Esophagus squamous epithelium (tissue), 5 donors: ENCODE data around the gene GNB2. TPM values are rescaled to one million over a fixed set of nuclear protein-coding genes. Genes with fewer than 3 reads are reported as not detected.

Experiments
- DNase-seq: peaks from one replicate; lab custom pipeline; 2025; lab: John Stamatoyannopoulos, UW
- H3K27ac ChIP-seq, 4 donors: fragments of 200-600 bp; sonication (generic); one replicate each; pipeline ENCODE4 v1.5.1; 2016 to 2019; ENCODE audit warnings: mild to moderate bottlenecking in 1 of 4
- H3K27me3 ChIP-seq, 4 donors: fragments of 200-600 bp; sonication (generic); 1 replicate in 3 of 4; 2 replicates in 1 of 4; pipeline versions ENCODE4 v1.5.1 to v1.6.0; 2017 to 2021; ENCODE audit warnings: antibody characterized with exemption in 1 of 4
- H3K36me3 ChIP-seq, 3 donors: fragments of 200-600 bp; sonication (generic); one replicate each; pipeline ENCODE4 v1.5.1; 2016 to 2019
- H3K4me1 ChIP-seq, 3 donors: fragments of 200-600 bp; sonication (generic); one replicate each; pipeline ENCODE4 v1.5.1; 2017 to 2019
- H3K4me3 ChIP-seq, 4 donors: fragments of 200-600 bp; sonication (generic); 1 replicate in 3 of 4; 2 replicates in 1 of 4; pipeline ENCODE4 v1.5.1; 2016 to 2019; ENCODE audit warnings: mild to moderate bottlenecking in 2 of 4, moderate library complexity in 1 of 4
- H3K9me3 ChIP-seq, 3 donors: fragments of 200-600 bp; sonication (generic); one replicate each; pipeline ENCODE4 v1.5.1; 2016 to 2019
- POLR2A ChIP-seq, 4 donors: fragments of 450-650 bp; IDR thresholded peaks; one replicate each; pipeline ENCODE4 v1.6.1; 2017; ENCODE audit warnings: antibody characterized with exemption in 4 of 4, mild to moderate bottlenecking in 4 of 4, moderate library complexity in 3 of 4
- WGBS, 2 donors: methylation state at CpG; one replicate each; pipeline ENCODE4 v1.1.5; 2018; 5-methylcytosine and 5-hydroxymethylcytosine counted together
- intact Hi-C: fragments of 100-400 bp; cut with DNase I; formaldehyde crosslinking; loops from one replicate; pipeline ENCODE4 v1.15.0; 2022
- total RNA-seq, 4 donors: library from RNA; depleted of rRNA; stranded (reverse); fragments of >200 nt; gene quantifications; one replicate each; pipeline ENCODE4 v1.1.0, GENCODE V29; 2016
- TF ChIP-seq, protein P1 (sequence below), 6 experiments: fragments of 450-650 bp in 4 of 6; fragments of 200-600 bp in 2 of 6; sonication (generic) in 2 of 6; IDR thresholded peaks; one replicate each; pipeline ENCODE4 v1.5.1; 2016 to 2019; ENCODE audit warnings: antibody characterized with exemption in 6 of 6, mild to moderate bottlenecking in 4 of 6, moderate library complexity in 4 of 6
- donor health status: DM: yes; HTN: yes; CAD: no.

The GNB2 gene
- total RNA-seq, 4 donors from 2014 or later, result 186 to 306 (median 226) TPM

DNA sequence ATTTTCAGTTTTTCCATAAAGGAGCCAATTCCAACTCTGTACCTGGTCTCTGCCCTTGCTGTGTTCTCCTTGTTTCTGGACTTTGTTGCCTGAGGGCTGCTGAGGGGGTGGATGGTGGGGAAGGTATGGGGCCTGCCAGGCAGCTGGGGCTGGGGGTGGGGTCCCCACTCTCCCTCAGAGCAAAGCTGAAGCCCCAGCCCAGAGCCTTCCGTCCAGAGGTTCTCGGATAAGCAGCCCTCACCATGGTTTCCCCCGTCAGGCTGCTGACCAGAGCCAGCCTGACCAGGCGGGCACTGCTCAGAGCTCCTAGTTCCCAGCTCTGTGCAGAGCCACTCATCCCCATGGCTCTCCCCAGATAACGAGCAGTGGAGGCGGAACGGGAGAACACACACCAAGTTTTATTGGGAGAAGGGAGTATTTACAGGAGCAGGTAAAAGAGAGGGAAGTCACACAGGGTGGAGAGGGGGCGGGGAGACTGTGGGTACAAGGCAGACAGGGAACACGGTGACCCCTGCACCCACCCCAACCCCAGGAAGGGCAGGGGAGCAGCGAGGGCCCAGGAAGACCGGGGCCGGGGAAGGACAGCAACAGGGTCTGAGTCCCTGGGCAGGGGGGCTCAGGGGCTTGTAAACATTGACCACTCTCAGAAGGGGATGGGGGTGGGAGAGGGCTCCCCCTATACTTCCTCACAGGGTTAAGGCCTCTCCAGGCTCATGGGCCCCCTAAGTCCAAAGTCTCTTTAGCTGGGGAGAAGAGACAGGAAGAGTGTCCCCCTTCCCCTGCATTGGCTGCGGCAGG is 5.8 kb downstream of the GNB2 start:
- intact Hi-C loops, result no loop called here
- peak overlapping the region; percentile 45 to 86 (median 82) for H3K27ac ChIP-seq
- no peak for DNase-seq

GRCh38 chr7:100679927-100680575 is 6.5 kb downstream of the GNB2 start:
- WGBS, 2 donors, result 44 to 52% methylated on average over 10 to 13 of the region's 13 CpGs
- TF ChIP-seq POLR2A (IDR thresholded peaks at IDR 0.05), result no peak
- TF ChIP-seq, protein P1, sequence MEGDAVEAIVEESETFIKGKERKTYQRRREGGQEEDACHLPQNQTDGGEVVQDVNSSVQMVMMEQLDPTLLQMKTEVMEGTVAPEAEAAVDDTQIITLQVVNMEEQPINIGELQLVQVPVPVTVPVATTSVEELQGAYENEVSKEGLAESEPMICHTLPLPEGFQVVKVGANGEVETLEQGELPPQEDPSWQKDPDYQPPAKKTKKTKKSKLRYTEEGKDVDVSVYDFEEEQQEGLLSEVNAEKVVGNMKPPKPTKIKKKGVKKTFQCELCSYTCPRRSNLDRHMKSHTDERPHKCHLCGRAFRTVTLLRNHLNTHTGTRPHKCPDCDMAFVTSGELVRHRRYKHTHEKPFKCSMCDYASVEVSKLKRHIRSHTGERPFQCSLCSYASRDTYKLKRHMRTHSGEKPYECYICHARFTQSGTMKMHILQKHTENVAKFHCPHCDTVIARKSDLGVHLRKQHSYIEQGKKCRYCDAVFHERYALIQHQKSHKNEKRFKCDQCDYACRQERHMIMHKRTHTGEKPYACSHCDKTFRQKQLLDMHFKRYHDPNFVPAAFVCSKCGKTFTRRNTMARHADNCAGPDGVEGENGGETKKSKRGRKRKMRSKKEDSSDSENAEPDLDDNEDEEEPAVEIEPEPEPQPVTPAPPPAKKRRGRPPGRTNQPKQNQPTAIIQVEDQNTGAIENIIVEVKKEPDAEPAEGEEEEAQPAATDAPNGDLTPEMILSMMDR (IDR thresholded peaks at IDR 0.05), result no peak

More for the DNA sequence above, 5.8 kb downstream of the GNB2 start:
- no peaks in the 10 kb centered on the region for H3K27me3 ChIP-seq
- H3K4me3 ChIP-seq, result no peak overlapping the region
- no peaks in the 10 kb centered on the region for H3K9me3 ChIP-seq
- peaks cover 44 to 79% (median 52%) of the 10 kb centered on the region in 3 donors for H3K36me3 ChIP-seq
- H3K4me1 ChIP-seq, result peaks cover 23 to 74% (median 28%) of the 10 kb centered on the region in 3 donors
- TF ChIP-seq, protein P1 (IDR thresholded peaks at IDR 0.05), result no peak
- TF ChIP-seq POLR2A (IDR thresholded peaks at IDR 0.05), result no peak
- 69 to 73% methylated on average over 8 of the region's 13 CpGs for WGBS, 2 donors

GRCh38 chr7:100680576-100681271 is 7.2 kb downstream of the GNB2 start:
- 82 to 92% methylated on average over 3 of the region's 18 CpGs for WGBS, 2 donors
- Histone ChIP-seq H3K27ac (peak overlapping the region; percentile 64 to 86 (median 82)), H3K27me3 (no peaks in the 10 kb centered on the region), H3K4me3 (no peak overlapping the region), H3K36me3 (peaks cover 55 to 93% (median 66%) of the 10 kb centered on the region in 3 donors), H3K9me3 (no peaks in the 10 kb centered on the region), H3K4me1 (peaks cover 23 to 67% (median 28%) of the 10 kb centered on the region in 3 donors)
- DNase-seq, result no peak
- TF ChIP-seq, protein P1 (IDR thresholded peaks at IDR 0.05), result no peak
- TF ChIP-seq POLR2A (IDR thresholded peaks at IDR 0.05), result no peak
- intact Hi-C loops, result no loop called here

More at GRCh38 chr7:100679927-100680575, 6.5 kb downstream of the GNB2 start:
- H3K9me3 ChIP-seq, result no peaks in the 10 kb centered on the region
- peaks cover 51 to 87% (median 60%) of the 10 kb centered on the region in 3 donors for H3K36me3 ChIP-seq
- intact Hi-C loops, result no loop called here
- H3K4me3 ChIP-seq, result no peak overlapping the region
- DNase-seq, result no peak
- H3K4me1 ChIP-seq, result peaks cover 23 to 74% (median 28%) of the 10 kb centered on the region in 3 donors
- H3K27ac ChIP-seq, result peak overlapping the region; percentile 64 to 86 (median 82)
- H3K27me3 ChIP-seq, result no peaks in the 10 kb centered on the region

- TF ChIP-seq, protein P1 (IDR thresholded peaks at IDR 0.05), result no peak
- no peak for TF ChIP-seq POLR2A (IDR thresholded peaks at IDR 0.05)
- 62 to 73% methylated on average over 10 of the region's 29 CpGs for whole genome bisulfite sequencing, 2 donors
- Histone ChIP-seq H3K27me3 (no peaks in the 10 kb centered on the region), H3K9me3 (no peaks in the 10 kb centered on the region), H3K27ac (peak overlapping the region in 1 of 4 donors; percentile 86), H3K36me3 (peaks cover 64 to 97% (median 73%) of the 10 kb centered on the region in 3 donors), H3K4me3 (no peak overlapping the region), H3K4me1 (peaks cover 17 to 57% (median 20%) of the 10 kb centered on the region in 3 donors)
- DNase-seq, result no peak
- intact Hi-C loops, result no loop called here
Observed at GRCh38 chr7:100681491-100682227, 8.1 kb downstream of the GNB2 start.
